ENCODE data around the gene CHD5. TPM values are rescaled to one million over a fixed set of nuclear protein-coding genes. Genes with fewer than 3 reads are reported as not detected.

The CHD5 gene
- total RNA-seq, 4 donors from 2014 or later = 0.04 to 0.36 (median 0.13) TPM; not detected in 1

DNA sequence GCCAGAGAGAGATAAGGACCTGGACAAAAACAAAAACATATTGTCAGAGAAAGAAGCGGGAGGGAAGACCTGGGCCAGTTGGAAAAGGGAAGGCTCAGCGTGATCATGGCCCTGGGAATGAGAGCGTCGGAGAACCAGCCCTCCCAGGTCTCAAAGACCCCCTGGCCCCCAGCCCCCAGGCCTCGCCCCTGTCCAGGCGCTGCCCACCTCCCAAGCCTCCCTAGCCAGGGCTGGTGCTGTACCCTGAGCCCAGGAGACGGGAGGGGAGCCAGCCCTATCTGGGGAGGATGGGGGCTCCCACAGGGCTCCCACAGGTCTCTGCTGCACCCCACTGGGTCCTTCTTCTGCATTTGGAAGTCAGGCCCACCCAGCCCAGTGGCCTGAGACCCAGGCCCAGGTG is 15.1 kb downstream of the CHD5 start:
- Histone ChIP-seq H3K4me1 (no peaks in the 10 kb centered on the region), H3K36me3 (no peaks in the 10 kb centered on the region), H3K4me3 (no peak overlapping the region), H3K9me3 (no peaks in the 10 kb centered on the region), H3K27me3 (peaks cover 60% of the 10 kb centered on the region), H3K27ac (no peak overlapping the region)
- TF ChIP-seq POLR2A (IDR thresholded peaks at IDR 0.05) (no peak), EP300 (IDR thresholded peaks at IDR 0.05) (no peak), POLR2AphosphoS5 (IDR thresholded peaks at IDR 0.05) (no peak)
- TF ChIP-seq, protein P1, sequence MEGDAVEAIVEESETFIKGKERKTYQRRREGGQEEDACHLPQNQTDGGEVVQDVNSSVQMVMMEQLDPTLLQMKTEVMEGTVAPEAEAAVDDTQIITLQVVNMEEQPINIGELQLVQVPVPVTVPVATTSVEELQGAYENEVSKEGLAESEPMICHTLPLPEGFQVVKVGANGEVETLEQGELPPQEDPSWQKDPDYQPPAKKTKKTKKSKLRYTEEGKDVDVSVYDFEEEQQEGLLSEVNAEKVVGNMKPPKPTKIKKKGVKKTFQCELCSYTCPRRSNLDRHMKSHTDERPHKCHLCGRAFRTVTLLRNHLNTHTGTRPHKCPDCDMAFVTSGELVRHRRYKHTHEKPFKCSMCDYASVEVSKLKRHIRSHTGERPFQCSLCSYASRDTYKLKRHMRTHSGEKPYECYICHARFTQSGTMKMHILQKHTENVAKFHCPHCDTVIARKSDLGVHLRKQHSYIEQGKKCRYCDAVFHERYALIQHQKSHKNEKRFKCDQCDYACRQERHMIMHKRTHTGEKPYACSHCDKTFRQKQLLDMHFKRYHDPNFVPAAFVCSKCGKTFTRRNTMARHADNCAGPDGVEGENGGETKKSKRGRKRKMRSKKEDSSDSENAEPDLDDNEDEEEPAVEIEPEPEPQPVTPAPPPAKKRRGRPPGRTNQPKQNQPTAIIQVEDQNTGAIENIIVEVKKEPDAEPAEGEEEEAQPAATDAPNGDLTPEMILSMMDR (IDR thresholded peaks at IDR 0.05) = no peak
- 79% methylated on average over 6 of the region's 7 CpGs for WGBS
- DNase-seq (ENCODE audit: low spot score in 2 of 2) = no peak

- Histone ChIP-seq H3K27me3 (peaks cover 54% of the 10 kb centered on the region), H3K4me3 (no peak overlapping the region), H3K36me3 (no peaks in the 10 kb centered on the region), H3K4me1 (no peaks in the 10 kb centered on the region), H3K27ac (no peak overlapping the region), H3K9me3 (no peaks in the 10 kb centered on the region)
- DNase-seq (ENCODE audit: low spot score in 2 of 2) = no peak
- 70% methylated on average over 18 of the region's 19 CpGs for WGBS
- TF ChIP-seq EP300 (IDR thresholded peaks at IDR 0.05) = no peak
Observed at GRCh38 chr1:6163973-6164617, 16.0 kb downstream of the CHD5 start.

DNA sequence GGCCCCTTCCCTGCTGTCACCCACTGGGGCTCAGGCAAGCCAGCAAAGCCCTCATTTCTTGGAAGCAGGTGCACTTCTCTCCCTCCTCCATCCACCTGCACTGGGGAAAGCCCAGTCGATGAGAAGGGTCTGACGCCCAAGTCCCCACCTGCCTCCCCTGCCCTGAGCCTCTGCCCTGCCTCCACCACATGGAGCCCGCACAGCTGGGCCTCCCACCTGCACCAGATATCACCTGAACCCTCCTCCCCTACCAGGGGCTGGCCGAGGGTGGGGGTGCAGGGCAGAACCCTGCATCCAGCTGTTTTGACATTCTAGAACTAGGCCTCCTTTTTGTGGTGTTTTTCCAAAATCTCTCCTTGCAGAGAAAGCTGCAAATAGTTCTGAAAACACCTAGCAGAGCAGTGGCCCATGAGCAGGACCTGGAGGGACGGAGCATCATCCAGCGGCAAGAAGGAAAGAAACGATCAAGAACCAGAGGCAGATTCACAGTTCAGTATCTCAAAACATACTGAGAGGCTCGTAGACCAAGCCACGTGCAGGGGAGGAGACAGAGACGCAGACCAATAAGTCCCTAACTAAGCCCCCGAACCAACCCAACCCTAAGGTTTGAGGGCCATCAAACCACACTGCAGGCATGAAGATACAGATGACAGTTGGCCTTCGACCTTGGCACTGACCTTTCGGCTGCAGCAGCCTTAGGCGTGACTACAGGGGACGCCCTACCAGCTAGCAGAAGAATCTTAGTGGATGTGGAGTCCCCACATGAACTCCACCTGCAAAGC is 16.7 kb downstream of the CHD5 start:
- Histone ChIP-seq H3K27ac (no peak overlapping the region), H3K4me1 (peaks cover under 1% of the 10 kb centered on the region), H3K27me3 (peaks cover 50% of the 10 kb centered on the region), H3K36me3 (no peaks in the 10 kb centered on the region), H3K4me3 (no peak overlapping the region), H3K9me3 (no peaks in the 10 kb centered on the region)
- DNase-seq (ENCODE audit: low spot score in 2 of 2) = no peak
- TF ChIP-seq POLR2AphosphoS5 (IDR thresholded peaks at IDR 0.05) (no peak), EP300 (IDR thresholded peaks at IDR 0.05) (no peak), POLR2A (IDR thresholded peaks at IDR 0.05) (no peak)
- TF ChIP-seq, protein P1 (IDR thresholded peaks at IDR 0.05) = no peak
- 73% methylated on average over 8 of the region's 15 CpGs for WGBS

DNA sequence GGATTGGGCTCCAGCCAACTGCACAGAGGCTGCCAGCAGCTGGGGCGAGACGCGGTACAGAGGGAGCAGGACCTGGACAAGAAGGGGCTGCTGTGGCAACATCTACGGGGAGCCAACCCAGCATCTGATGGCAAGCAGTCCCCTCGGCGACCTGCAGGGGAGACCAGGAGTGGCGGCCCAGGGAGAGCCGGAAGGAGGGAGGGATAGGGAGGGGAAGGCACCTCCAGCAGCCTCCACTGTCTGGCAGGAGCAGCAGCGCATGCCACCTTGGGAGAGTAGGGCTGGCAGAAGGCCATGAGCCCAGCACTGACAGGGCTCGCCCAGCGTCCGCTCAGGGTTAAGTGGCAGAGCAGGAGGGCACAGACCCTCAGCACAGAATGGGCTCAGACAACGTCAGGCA is 17.3 kb downstream of the CHD5 start:
- DNase-seq (ENCODE audit: low spot score in 2 of 2) = no peak
- no peak overlapping the region for H3K4me3 ChIP-seq
- H3K27ac ChIP-seq = no peak overlapping the region
- no peaks in the 10 kb centered on the region for H3K36me3 ChIP-seq
- H3K27me3 ChIP-seq = peaks cover 48% of the 10 kb centered on the region
- H3K4me1 ChIP-seq = peaks cover 6% of the 10 kb centered on the region
- TF ChIP-seq, protein P1 (IDR thresholded peaks at IDR 0.05) = no peak
- TF ChIP-seq POLR2AphosphoS5 (IDR thresholded peaks at IDR 0.05) = no peak
- no peak for TF ChIP-seq POLR2A (IDR thresholded peaks at IDR 0.05)
- no peak for TF ChIP-seq EP300 (IDR thresholded peaks at IDR 0.05)
- no peaks in the 10 kb centered on the region for H3K9me3 ChIP-seq
- WGBS = 60% methylated on average over 4 of the region's 13 CpGs

GRCh38 chr1:6162341-6162740 is 17.8 kb downstream of the CHD5 start:
- Histone ChIP-seq H3K4me3 (no peak overlapping the region), H3K9me3 (no peaks in the 10 kb centered on the region), H3K27me3 (peaks cover 48% of the 10 kb centered on the region), H3K36me3 (no peaks in the 10 kb centered on the region), H3K4me1 (peaks cover 9% of the 10 kb centered on the region), H3K27ac (no peak overlapping the region)
- DNase-seq (ENCODE audit: low spot score in 2 of 2) = no peak
- TF ChIP-seq, protein P1 (IDR thresholded peaks at IDR 0.05) = no peak
- TF ChIP-seq POLR2AphosphoS5 (IDR thresholded peaks at IDR 0.05) (no peak), POLR2A (IDR thresholded peaks at IDR 0.05) (no peak), EP300 (IDR thresholded peaks at IDR 0.05) (no peak)
- 70% methylated on average over 6 of the region's 7 CpGs for WGBS
